ENCODE results near the gene NFYC. TPM values are rescaled to one million over a fixed set of nuclear protein-coding genes. Genes with fewer than 3 reads are reported as not detected.

The NFYC gene
- total RNA-seq, 1 experiment from 2014 or later: 46.5 TPM

DNA sequence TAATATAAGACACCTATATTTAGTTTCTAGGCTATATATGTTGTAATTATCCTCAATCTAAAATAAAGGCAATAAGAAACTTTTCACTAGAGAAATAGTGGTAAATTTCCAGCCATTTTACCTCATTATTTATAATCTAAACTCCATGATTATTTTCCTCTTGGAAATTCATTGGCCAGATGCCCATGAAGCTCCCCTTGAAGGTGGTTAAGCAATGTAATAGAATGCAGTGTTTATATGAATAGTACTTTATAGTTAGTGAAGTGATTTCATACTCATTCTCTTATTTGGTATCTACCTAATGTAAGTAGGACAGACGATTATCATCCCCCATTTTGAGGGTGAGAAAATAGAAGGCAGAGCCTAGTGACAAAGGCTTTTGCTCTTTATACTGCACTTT is 26.5 kb downstream of the NFYC start (continued):
- TF ChIP-seq, protein P1, sequence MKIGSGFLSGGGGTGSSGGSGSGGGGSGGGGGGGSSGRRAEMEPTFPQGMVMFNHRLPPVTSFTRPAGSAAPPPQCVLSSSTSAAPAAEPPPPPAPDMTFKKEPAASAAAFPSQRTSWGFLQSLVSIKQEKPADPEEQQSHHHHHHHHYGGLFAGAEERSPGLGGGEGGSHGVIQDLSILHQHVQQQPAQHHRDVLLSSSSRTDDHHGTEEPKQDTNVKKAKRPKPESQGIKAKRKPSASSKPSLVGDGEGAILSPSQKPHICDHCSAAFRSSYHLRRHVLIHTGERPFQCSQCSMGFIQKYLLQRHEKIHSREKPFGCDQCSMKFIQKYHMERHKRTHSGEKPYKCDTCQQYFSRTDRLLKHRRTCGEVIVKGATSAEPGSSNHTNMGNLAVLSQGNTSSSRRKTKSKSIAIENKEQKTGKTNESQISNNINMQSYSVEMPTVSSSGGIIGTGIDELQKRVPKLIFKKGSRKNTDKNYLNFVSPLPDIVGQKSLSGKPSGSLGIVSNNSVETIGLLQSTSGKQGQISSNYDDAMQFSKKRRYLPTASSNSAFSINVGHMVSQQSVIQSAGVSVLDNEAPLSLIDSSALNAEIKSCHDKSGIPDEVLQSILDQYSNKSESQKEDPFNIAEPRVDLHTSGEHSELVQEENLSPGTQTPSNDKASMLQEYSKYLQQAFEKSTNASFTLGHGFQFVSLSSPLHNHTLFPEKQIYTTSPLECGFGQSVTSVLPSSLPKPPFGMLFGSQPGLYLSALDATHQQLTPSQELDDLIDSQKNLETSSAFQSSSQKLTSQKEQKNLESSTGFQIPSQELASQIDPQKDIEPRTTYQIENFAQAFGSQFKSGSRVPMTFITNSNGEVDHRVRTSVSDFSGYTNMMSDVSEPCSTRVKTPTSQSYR (CRISPR knock-in tag; IDR thresholded peaks at IDR 0.05): no peak

DNA sequence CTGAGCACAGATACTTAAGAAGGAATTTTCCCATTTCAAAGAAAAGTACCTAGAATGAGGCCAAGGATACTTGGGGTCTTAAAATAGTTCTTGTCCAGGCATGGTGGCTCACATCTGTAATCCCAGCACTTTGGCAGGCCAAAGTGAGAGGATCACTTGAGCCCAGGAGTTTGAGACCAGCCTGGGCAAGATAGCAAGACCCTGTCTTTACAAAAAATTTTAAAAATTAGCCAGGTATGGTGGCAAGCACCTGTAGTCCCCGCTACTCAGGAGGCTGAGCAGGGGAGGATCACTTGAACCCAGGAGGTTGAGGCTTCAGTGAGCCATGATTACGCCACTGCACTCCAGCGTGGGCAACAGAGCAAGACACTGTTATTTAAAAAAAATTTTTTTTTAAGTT is 29.0 kb downstream of the NFYC start:
- DNase-seq (ENCODE audit: low spot score) (no peak), ATAC-seq (no peak)
- Mint-ChIP-seq H3K4me1 (peaks cover 18% of the 10 kb centered on the region), H3K27ac (no peak overlapping the region), H3K36me3 (peaks cover 8% of the 10 kb centered on the region), H3K9me3 (no peaks in the 10 kb centered on the region), H3K27me3 (ENCODE audit: low read depth) (no peaks in the 10 kb centered on the region), H3K4me3 (no peak overlapping the region)
- peak; percentile 44; the same call in 1 of the 2 replicates for TF ChIP-seq ZNF121 (CRISPR knock-in tag; IDR thresholded peaks at IDR 0.05)
- TF ChIP-seq JAZF1 (CRISPR knock-in tag; IDR thresholded peaks at IDR 0.05): no peak
- POLR2A ChIA-PET: no interaction called here
- CTCF ChIA-PET: no interaction called here

GRCh38 chr1:40722622-40723021 is 31.1 kb downstream of the NFYC start:
- Mint-ChIP-seq H3K4me3 (no peak overlapping the region), H3K27ac (peak overlapping the region; percentile 25; the same call in 1 of the 2 replicates), H3K36me3 (peaks cover 8% of the 10 kb centered on the region), H3K4me1 (peaks cover 18% of the 10 kb centered on the region), H3K9me3 (no peaks in the 10 kb centered on the region), H3K27me3 (ENCODE audit: low read depth) (no peaks in the 10 kb centered on the region)
- ChIA-PET CTCF (interaction anchor here (0.6 to 3.0 kb wide), 6 partner anchors 12 to 92 kb away, joined by 3 to 11 read pairs (median 4); partner anchors contain the start of gene NFYC), POLR2A (interaction anchor here (0.7 to 1.0 kb wide), 2 partner anchors 10 to 31 kb away, joined by 3 read pairs; partner anchors contain the start of gene NFYC)
- no peak for ATAC-seq
- DNase-seq (ENCODE audit: low spot score): no peak
- no peak for TF ChIP-seq OVOL2 (CRISPR knock-in tag; IDR thresholded peaks at IDR 0.05; ENCODE audit: borderline replicate concordance)
- no peak for TF ChIP-seq ARID4B (CRISPR knock-in tag; IDR thresholded peaks at IDR 0.05; ENCODE audit: borderline replicate concordance)
- no peak for TF ChIP-seq TEAD4 (CRISPR knock-in tag; IDR thresholded peaks at IDR 0.05)
- TF ChIP-seq CBFB (CRISPR knock-in tag; IDR thresholded peaks at IDR 0.05; ENCODE audit: low read depth): no peak
- no peak for TF ChIP-seq TCF7 (CRISPR knock-in tag; IDR thresholded peaks at IDR 0.05; ENCODE audit: low read depth)
- no peak for TF ChIP-seq MYBL2 (CRISPR knock-in tag; IDR thresholded peaks at IDR 0.05)
- no peak for TF ChIP-seq FOXJ3 (CRISPR knock-in tag; IDR thresholded peaks at IDR 0.05; ENCODE audit: borderline replicate concordance)
- TF ChIP-seq ATF2 (CRISPR knock-in tag; IDR thresholded peaks at IDR 0.05; ENCODE audit: borderline replicate concordance, low read depth): no peak
- no peak for TF ChIP-seq ZNF219 (CRISPR knock-in tag; IDR thresholded peaks at IDR 0.05; ENCODE audit: borderline replicate concordance)
- TF ChIP-seq ZBTB21 (CRISPR knock-in tag; IDR thresholded peaks at IDR 0.05; ENCODE audit: borderline replicate concordance): no peak
- TF ChIP-seq, protein P2, sequence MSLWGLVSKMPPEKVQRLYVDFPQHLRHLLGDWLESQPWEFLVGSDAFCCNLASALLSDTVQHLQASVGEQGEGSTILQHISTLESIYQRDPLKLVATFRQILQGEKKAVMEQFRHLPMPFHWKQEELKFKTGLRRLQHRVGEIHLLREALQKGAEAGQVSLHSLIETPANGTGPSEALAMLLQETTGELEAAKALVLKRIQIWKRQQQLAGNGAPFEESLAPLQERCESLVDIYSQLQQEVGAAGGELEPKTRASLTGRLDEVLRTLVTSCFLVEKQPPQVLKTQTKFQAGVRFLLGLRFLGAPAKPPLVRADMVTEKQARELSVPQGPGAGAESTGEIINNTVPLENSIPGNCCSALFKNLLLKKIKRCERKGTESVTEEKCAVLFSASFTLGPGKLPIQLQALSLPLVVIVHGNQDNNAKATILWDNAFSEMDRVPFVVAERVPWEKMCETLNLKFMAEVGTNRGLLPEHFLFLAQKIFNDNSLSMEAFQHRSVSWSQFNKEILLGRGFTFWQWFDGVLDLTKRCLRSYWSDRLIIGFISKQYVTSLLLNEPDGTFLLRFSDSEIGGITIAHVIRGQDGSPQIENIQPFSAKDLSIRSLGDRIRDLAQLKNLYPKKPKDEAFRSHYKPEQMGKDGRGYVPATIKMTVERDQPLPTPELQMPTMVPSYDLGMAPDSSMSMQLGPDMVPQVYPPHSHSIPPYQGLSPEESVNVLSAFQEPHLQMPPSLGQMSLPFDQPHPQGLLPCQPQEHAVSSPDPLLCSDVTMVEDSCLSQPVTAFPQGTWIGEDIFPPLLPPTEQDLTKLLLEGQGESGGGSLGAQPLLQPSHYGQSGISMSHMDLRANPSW (CRISPR knock-in tag; conservative IDR thresholded peaks at IDR 0.05; ENCODE audit: low read depth): no peak
- TF ChIP-seq, protein P3, sequence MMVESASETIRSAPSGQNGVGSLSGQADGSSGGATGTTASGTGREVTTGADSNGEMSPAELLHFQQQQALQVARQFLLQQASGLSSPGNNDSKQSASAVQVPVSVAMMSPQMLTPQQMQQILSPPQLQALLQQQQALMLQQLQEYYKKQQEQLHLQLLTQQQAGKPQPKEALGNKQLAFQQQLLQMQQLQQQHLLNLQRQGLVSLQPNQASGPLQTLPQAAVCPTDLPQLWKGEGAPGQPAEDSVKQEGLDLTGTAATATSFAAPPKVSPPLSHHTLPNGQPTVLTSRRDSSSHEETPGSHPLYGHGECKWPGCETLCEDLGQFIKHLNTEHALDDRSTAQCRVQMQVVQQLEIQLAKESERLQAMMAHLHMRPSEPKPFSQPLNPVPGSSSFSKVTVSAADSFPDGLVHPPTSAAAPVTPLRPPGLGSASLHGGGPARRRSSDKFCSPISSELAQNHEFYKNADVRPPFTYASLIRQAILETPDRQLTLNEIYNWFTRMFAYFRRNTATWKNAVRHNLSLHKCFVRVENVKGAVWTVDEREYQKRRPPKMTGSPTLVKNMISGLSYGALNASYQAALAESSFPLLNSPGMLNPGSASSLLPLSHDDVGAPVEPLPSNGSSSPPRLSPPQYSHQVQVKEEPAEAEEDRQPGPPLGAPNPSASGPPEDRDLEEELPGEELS (CRISPR knock-in tag; IDR thresholded peaks at IDR 0.05): no peak
- no peak for TF ChIP-seq ZNF396 (CRISPR knock-in tag; IDR thresholded peaks at IDR 0.05; ENCODE audit: borderline replicate concordance)
- TF ChIP-seq GRHL2 (CRISPR knock-in tag; IDR thresholded peaks at IDR 0.05; ENCODE audit: insufficient replicate concordance, severe bottlenecking): no peak
- TF ChIP-seq, protein P4, sequence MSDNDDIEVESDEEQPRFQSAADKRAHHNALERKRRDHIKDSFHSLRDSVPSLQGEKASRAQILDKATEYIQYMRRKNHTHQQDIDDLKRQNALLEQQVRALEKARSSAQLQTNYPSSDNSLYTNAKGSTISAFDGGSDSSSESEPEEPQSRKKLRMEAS (CRISPR knock-in tag; IDR thresholded peaks at IDR 0.05): no peak
